IPS-20b (cell line): ENCODE data around the gene SORCS1.

Source experiments
- H3K27ac ChIP-seq: one replicate; pipeline ENCODE4 v1.5.1; 2013; ENCODE audit warnings: low read length
- H3K27me3 ChIP-seq: 2 replicates; pipeline ENCODE4 v1.6.1; 2013; ENCODE audit warnings: mild to moderate bottlenecking, low read length, inconsistent platforms; ENCODE audit not compliant: insufficient read depth
- H3K36me3 ChIP-seq: 2 replicates; pipeline ENCODE4 v1.6.1; 2013; ENCODE audit warnings: low read depth, mild to moderate bottlenecking, inconsistent platforms, low read length, moderate library complexity; ENCODE audit not compliant: insufficient read depth
- H3K4me1 ChIP-seq: 2 replicates; pipeline ENCODE4 v1.6.1; 2013; ENCODE audit warnings: mild to moderate bottlenecking, control low read depth, inconsistent platforms, low read length, moderate library complexity; ENCODE audit not compliant: insufficient read depth
- H3K4me3 ChIP-seq: 2 replicates; pipeline ENCODE4 v1.5.1; 2013; ENCODE audit warnings: mild to moderate bottlenecking, low read length, inconsistent platforms
- H3K9ac ChIP-seq: 2 replicates; pipeline ENCODE4 v1.6.1; 2013; ENCODE audit warnings: low read depth, mild to moderate bottlenecking, inconsistent platforms, low read length, moderate library complexity
- H3K9me3 ChIP-seq: 2 replicates; pipeline ENCODE4 v1.6.1; 2013; ENCODE audit warnings: mild to moderate bottlenecking, low read depth, low read length, inconsistent platforms; ENCODE audit not compliant: insufficient read depth

SORCS1 gene

DNA sequence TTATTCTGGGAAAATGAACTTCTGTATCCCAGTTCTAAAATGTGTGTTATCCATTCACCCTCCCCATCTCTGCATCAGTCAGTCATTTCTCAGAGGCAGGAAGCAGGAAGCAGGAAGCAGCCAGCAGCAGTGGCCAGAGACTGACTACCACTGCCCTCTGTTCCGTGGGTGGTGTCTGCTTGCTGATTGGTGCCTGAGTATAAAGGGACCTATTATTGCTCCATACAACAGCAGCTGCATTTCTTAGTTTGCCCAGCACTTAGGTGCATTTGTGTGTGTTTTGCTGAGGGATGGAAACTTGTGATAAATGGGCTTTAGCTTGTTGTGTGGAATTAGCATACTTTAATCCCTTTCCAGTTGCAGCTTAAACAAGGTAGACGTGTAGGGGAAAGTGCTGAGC lies 582.2 kb downstream of the SORCS1 start:
- Histone ChIP-seq H3K4me3 (no peak overlapping the region), H3K27me3 (no peaks in the 10 kb centered on the region), H3K27ac (no peak overlapping the region), H3K4me1 (peaks cover 9% of the 10 kb centered on the region), H3K36me3 (no peaks in the 10 kb centered on the region), H3K9me3 (no peaks in the 10 kb centered on the region), H3K9ac (no peak overlapping the region)

DNA sequence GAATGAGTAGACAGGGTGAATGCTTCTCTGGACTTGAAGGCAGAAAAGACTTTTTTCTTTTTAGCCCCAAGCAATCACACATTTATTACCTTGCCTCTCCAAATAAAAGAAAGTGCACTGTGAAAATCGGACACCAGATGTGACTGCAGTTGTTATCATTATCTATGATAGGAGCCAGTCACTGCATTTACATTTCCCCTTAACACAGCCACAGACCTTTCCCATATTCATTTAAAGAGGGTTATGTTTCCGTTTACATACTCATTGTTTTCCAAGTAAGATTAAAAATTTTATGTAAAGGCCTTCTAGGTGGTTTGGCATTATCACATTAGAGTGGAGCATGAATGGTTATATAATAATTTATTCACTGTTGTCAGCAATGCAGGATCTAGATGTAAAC lies 586.8 kb downstream of the SORCS1 start:
- Histone ChIP-seq H3K27ac (no peak overlapping the region), H3K27me3 (no peaks in the 10 kb centered on the region), H3K9me3 (no peaks in the 10 kb centered on the region), H3K36me3 (no peaks in the 10 kb centered on the region), H3K4me1 (peaks cover 20% of the 10 kb centered on the region), H3K4me3 (no peak overlapping the region), H3K9ac (no peak overlapping the region)

DNA sequence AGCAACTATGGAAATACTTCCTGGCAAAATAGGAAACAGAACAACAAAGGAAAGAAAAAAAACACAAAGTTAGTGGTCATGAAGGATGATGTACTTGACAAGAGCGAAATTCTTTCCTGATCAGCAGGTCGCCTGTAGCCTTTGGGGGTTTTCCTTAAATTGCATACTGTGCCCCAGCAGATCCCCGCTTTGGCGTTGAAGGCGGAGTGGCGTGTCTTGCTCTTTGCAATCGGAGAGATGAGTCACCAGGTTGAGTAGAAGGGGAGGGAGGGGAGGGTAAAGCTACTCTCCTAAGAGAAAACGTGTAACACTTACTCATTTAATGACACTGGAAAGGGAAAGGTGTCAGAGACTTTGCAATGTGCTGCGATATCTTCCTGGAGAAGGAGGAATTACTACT lies 587.2 kb downstream of the SORCS1 start:
- Histone ChIP-seq H3K36me3 (no peaks in the 10 kb centered on the region), H3K27ac (no peak overlapping the region), H3K4me3 (peak overlapping the region; percentile 23; the same call in 1 of the 2 replicates), H3K9me3 (no peaks in the 10 kb centered on the region), H3K9ac (no peak overlapping the region), H3K27me3 (no peaks in the 10 kb centered on the region), H3K4me1 (peaks cover 20% of the 10 kb centered on the region)

DNA sequence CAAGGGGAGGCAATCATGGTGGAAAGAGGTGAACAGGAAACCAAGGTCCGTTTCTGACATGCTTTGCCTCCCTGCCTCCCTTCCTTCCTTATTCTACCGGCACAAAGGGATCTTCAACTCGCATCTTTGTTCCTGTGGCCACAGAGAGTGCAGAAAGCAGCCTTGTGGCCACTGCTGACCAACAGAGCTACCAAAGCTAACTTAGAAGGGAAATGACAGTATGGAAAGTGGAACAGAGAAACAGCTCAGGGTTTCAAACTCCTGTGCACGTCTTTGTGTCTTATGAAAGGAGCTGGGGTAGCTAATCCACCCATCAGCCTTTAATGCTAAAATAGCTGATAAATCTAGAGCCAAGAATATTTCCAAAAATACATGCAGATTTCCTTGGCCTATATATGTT lies 588.0 kb downstream of the SORCS1 start:
- Histone ChIP-seq H3K9ac (no peak overlapping the region), H3K4me1 (peaks cover 20% of the 10 kb centered on the region), H3K27ac (no peak overlapping the region), H3K36me3 (no peaks in the 10 kb centered on the region), H3K27me3 (no peaks in the 10 kb centered on the region), H3K4me3 (no peak overlapping the region), H3K9me3 (no peaks in the 10 kb centered on the region)

DNA sequence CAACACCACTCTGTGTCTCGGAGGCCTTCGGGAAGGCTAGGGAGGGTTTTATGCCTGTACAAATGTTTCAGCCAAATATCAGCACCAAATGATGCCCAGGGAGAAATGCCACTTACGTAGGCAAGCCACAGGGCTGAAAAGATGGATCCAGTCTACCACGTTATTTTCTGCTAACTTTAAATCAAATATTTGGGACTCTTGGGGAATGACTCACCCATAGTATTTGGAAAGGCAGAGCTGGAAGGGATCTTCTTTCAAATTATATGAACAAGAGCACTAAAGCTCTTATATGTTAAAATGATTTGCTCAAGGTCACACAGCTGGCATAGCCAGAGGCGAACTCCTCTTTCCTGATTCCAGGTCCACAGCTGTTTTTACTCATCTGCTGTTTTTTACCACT lies 591.4 kb downstream of the SORCS1 start:
- H3K9me3 ChIP-seq = no peaks in the 10 kb centered on the region
- no peak overlapping the region for H3K27ac ChIP-seq
- no peak overlapping the region for H3K9ac ChIP-seq

DNA sequence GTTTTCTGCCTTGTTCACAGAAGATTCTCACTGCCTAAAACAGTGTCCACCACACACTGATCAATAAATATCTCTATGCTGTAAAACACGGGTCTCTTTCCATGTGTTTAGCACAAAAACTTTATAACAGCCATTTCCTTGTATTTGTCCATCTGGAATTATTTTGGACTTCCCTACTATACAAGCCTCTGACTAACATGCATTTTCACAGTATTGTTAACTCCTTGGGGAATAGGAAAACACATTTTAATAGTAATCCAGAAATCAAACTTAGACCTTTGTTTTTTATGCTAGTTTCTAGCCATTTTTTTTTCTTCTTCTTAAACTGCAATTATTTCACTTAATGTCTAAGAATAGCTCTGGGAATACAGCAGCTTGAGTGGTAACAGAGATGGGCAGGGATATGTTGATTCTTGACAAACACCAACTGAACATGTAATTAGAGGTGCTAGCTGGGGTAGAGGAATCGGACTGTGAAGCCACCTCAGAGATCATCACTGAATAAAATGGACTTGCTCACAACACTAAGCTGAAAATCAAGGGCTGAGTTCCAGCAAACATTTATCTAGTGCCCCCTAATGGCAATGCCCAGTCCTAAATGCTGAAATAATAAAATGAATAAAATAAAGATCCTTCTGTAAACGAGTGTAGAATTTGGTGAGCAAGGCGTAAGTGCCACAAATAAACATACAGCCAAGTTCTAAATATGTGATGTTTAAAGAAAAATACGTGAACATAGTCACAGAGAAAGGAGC lies 593.1 kb downstream of the SORCS1 start:
- Histone ChIP-seq H3K4me1 (peaks cover 2% of the 10 kb centered on the region; the same call in 1 of the 2 replicates), H3K36me3 (no peaks in the 10 kb centered on the region), H3K9me3 (no peaks in the 10 kb centered on the region), H3K27ac (no peak overlapping the region), H3K27me3 (no peaks in the 10 kb centered on the region), H3K4me3 (no peak overlapping the region), H3K9ac (no peak overlapping the region)

More for the DNA sequence above, 591.4 kb downstream of the SORCS1 start:
- no peak overlapping the region for H3K4me3 ChIP-seq
- H3K27me3 ChIP-seq = no peaks in the 10 kb centered on the region
- no peaks in the 10 kb centered on the region for H3K36me3 ChIP-seq
- H3K4me1 ChIP-seq = peaks cover 19% of the 10 kb centered on the region

DNA sequence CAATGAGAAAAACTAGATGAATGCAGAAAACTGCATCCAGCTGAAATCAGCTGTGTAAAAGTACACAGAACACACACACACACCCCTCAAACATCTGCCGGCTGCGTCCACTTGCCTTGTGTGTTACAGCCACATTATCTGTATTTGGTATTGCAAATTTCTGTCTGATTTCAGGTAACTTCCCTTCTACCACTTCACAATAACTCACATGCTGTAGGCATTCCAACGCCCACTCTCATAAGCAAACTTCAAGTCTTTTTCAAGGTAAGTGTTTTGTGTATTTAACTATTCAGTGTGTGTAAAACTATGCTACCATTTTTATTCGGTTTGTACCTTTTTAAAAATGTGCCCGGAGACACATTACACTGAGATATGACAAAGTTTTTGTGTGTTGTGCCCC lies 594.2 kb downstream of the SORCS1 start:
- no peaks in the 10 kb centered on the region for H3K27me3 ChIP-seq
- H3K4me1 ChIP-seq = no peaks in the 10 kb centered on the region; the same call in 1 of the 2 replicates
- no peak overlapping the region for H3K9ac ChIP-seq
- no peak overlapping the region for H3K27ac ChIP-seq
- H3K9me3 ChIP-seq = no peaks in the 10 kb centered on the region
- no peak overlapping the region for H3K4me3 ChIP-seq
- no peaks in the 10 kb centered on the region for H3K36me3 ChIP-seq

DNA sequence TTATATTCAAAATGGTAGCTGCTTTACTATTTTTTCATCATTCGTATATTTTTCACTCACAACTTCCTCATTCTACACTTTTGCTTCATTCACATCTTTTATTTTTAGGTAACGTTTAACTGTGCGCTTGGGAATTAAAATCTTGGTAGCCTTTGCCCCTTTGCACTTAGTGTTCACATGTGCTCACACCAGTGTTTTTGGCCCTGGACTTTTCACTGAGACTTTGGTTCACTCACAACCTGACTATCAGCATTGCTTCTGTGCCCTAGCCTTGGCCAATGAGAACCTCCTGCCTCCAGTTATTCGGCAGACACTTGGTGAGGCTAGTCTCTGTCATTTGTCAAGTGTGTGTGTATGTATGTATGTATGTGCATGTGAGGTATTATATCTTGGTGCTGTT lies 596.9 kb downstream of the SORCS1 start:
- Histone ChIP-seq H3K9me3 (no peaks in the 10 kb centered on the region), H3K36me3 (no peaks in the 10 kb centered on the region), H3K27me3 (no peaks in the 10 kb centered on the region), H3K4me3 (no peak overlapping the region), H3K27ac (no peak overlapping the region), H3K4me1 (peaks cover 3% of the 10 kb centered on the region), H3K9ac (no peak overlapping the region)

DNA sequence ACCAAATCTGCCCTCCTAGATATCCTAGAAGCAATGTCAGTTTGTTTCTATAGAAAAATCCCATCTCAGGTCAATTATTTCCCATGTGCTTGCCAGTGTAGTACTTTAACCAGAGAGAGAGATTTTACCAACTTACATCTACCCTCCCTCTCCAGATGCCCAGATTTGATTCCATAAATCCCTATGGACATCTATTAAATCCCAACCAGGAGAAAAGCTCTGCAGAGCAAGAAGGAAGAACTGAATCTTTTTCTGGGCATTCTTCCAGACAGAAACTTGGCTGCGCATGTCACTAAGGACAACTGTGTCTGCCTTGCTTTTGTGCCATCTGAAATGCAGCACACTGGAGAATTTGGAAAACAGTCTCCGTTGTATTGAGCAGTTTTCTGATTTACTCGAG lies 597.6 kb downstream of the SORCS1 start:
- no peak overlapping the region for H3K4me3 ChIP-seq
- no peaks in the 10 kb centered on the region for H3K9me3 ChIP-seq
- no peak overlapping the region for H3K27ac ChIP-seq
- peaks cover 3% of the 10 kb centered on the region; the same call in 1 of the 2 replicates for H3K4me1 ChIP-seq
- H3K36me3 ChIP-seq = no peaks in the 10 kb centered on the region
- H3K9ac ChIP-seq = no peak overlapping the region
- H3K27me3 ChIP-seq = no peaks in the 10 kb centered on the region

DNA sequence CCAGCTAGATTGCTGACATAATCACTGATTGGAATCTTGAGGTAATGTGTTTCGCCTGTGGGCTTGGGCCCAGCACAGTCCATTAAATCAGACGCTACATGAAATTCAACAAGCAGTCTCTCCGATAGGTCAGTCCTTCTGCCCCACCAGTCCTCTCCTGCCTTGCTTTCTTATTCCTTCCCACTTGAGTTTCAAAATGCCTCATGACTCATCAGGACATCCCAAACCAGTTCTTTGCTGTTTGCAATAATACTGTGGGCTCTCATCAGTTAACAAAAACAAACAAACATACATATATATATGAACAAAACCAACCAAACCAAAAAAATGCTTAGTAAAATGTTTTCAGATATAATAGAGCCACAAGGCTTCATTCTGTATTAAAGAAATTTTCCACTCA lies 599.0 kb downstream of the SORCS1 start:
- Histone ChIP-seq H3K4me1 (peaks cover 3% of the 10 kb centered on the region; the same call in 1 of the 2 replicates), H3K27me3 (no peaks in the 10 kb centered on the region), H3K36me3 (no peaks in the 10 kb centered on the region), H3K27ac (no peak overlapping the region), H3K9me3 (no peaks in the 10 kb centered on the region), H3K9ac (no peak overlapping the region), H3K4me3 (no peak overlapping the region)

DNA sequence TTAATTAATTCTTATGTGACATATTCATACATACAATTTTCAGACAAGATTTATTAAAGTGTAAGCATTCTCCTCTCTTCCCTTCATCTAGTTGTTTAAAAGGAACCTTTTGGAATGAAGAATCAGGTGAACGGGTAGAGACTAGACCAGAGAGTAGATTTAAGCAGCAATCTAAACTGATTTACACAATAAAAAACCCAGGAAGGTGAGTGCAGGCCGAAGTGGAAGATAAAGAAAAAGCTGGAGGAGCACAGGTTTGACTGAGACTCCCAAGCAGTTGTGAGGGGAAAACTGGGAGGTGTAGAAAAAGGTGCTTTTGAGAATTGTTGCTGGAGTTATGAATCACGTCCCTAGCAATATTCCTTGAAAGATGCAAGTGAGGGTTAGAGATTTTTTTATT lies 601.1 kb downstream of the SORCS1 start:
- no peak overlapping the region for H3K27ac ChIP-seq
- no peaks in the 10 kb centered on the region for H3K27me3 ChIP-seq
- no peaks in the 10 kb centered on the region for H3K36me3 ChIP-seq
- H3K9me3 ChIP-seq = no peaks in the 10 kb centered on the region
- H3K4me1 ChIP-seq = peaks cover 3% of the 10 kb centered on the region; the same call in 1 of the 2 replicates
- H3K4me3 ChIP-seq = no peak overlapping the region
- no peak overlapping the region for H3K9ac ChIP-seq

DNA sequence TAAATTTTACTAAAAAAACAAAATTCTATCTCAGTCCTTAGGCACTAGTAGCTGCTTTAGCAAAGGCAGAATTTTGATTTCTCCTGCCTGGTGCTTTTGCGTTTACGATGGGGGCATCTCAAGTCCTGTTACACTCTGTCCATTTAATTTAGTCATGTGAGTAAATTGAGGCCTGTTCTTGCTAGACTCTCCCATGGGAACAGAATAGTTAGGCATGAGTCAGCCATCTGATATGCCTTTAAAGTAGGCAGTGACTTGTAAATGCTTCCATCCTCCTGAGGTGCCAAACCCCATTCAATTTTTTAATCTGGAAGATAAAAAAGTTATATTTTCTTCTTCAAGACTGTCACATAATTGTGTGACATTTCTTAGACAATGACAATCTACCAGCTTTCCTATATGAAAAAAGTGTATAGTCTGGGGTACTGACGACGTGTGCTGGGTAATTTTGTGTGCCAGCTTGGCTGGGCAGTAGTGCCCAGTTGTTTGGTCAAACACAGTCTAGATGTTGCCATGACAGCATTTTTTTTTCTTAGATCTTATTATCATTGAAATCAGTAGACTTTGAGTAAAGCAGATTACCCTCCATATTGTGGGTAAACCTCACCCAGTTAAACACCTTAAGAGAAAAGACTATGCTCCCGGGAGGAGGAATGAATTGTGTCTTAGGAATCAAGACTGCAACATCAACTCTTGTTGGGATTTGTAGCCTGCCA lies 603.4 kb downstream of the SORCS1 start:
- Histone ChIP-seq H3K9ac (no peak overlapping the region), H3K9me3 (no peaks in the 10 kb centered on the region), H3K4me1 (peaks cover 3% of the 10 kb centered on the region; the same call in 1 of the 2 replicates), H3K27me3 (no peaks in the 10 kb centered on the region), H3K4me3 (no peak overlapping the region), H3K27ac (no peak overlapping the region), H3K36me3 (no peaks in the 10 kb centered on the region)
